ENCODE data around the gene ELMO1.

Gene ELMO1

GRCh38 chr7:37196676-37197075, 252.0 kb downstream of the ELMO1 start:
- Histone ChIP-seq H2BK12ac (ENCODE audit: low read length) (no peak overlapping the region), H3K9ac (ENCODE audit: low read length) (no peak overlapping the region), H3K79me2 (ENCODE audit: control insufficient read depth, insufficient read depth, low read length, poor library complexity) (no peaks in the 10 kb centered on the region), H3K4me2 (ENCODE audit: low read length) (no peak overlapping the region), H3K9me3 (ENCODE audit: insufficient read depth, low read depth, low read length) (no peaks in the 10 kb centered on the region), H3K4me1 (ENCODE audit: control insufficient read depth in 1 of 2, insufficient read depth in 2 of 2, low read length in 2 of 2) (peaks cover 0 to 4% of the 10 kb centered on the region in 2 experiments), H3K14ac (ENCODE audit: low read length) (no peak overlapping the region), H4K91ac (ENCODE audit: low read depth, low read length) (no peak overlapping the region), H3K18ac (ENCODE audit: low read length) (no peak overlapping the region), H4K12ac (ENCODE audit: low read depth, low read length) (no peak overlapping the region), H2AK5ac (ENCODE audit: low read length) (no peak overlapping the region), H3K4ac (ENCODE audit: low read depth, low read length) (no peak overlapping the region), H4K8ac (ENCODE audit: low read depth, low read length) (no peak overlapping the region), H2BK5ac (ENCODE audit: low read depth, low read length, poor library complexity) (no peak overlapping the region), H3K23ac (ENCODE audit: low read length) (no peak overlapping the region), H2BK120ac (ENCODE audit: insufficient read depth, low read length, poor library complexity) (no peak overlapping the region), H3K36me3 (ENCODE audit: control insufficient read depth in 1 of 2, insufficient read depth in 2 of 2, low read length in 2 of 2) (peaks cover 11 to 22% of the 10 kb centered on the region in 2 experiments), H3K79me1 (ENCODE audit: low read length) (no peaks in the 10 kb centered on the region), H2AFZ (ENCODE audit: insufficient read depth, low read length, poor library complexity) (no peak overlapping the region), H3K27me3 (ENCODE audit: insufficient read depth, low read length) (no peaks in the 10 kb centered on the region), H3K4me3 (ENCODE audit: low read depth, low read length) (no peak overlapping the region), H3K27ac (ENCODE audit: low read depth, low read length) (no peak overlapping the region)
- WGBS (ENCODE audit: extremely low coverage, insufficient coverage, insufficient read length): no CpG with 5 or more reads among the region's 2 CpGs
- DNase-seq: no peak

DNA sequence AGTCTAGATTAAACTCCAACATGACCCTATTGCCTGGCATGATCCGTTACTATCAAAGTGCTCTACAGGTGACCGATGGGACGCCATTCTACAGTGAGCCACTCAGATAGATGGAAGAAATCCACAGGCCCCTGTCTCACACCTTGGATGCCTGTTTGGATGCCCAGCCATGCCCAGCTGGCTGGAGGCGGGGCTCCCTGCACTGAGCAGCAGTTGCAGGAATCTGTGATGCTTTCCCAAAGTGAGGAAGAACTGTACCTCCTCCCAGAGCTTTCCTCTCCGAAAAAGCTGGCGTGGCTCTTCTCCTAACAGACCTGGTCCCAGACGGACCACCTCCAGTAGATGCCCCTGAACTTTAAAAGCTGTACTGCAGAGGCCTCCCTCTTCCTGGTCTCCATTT, 253.3 kb downstream of the ELMO1 start:
- Histone ChIP-seq H2BK5ac (ENCODE audit: low read depth, low read length, poor library complexity) (no peak overlapping the region), H3K14ac (ENCODE audit: low read length) (no peak overlapping the region), H3K23ac (ENCODE audit: low read length) (no peak overlapping the region), H3K27ac (ENCODE audit: low read depth, low read length) (no peak overlapping the region), H4K91ac (ENCODE audit: low read depth, low read length) (no peak overlapping the region), H4K8ac (ENCODE audit: low read depth, low read length) (no peak overlapping the region), H3K4ac (ENCODE audit: low read depth, low read length) (no peak overlapping the region), H3K4me1 (ENCODE audit: control insufficient read depth in 1 of 2, insufficient read depth in 2 of 2, low read length in 2 of 2) (peaks cover 0 to 4% of the 10 kb centered on the region in 2 experiments), H3K79me2 (ENCODE audit: control insufficient read depth, insufficient read depth, low read length, poor library complexity) (no peaks in the 10 kb centered on the region), H2BK120ac (ENCODE audit: insufficient read depth, low read length, poor library complexity) (no peak overlapping the region), H3K36me3 (ENCODE audit: control insufficient read depth in 1 of 2, insufficient read depth in 2 of 2, low read length in 2 of 2) (peaks cover 11 to 22% of the 10 kb centered on the region in 2 experiments), H2AFZ (ENCODE audit: insufficient read depth, low read length, poor library complexity) (no peak overlapping the region), H2AK5ac (ENCODE audit: low read length) (no peak overlapping the region), H3K79me1 (ENCODE audit: low read length) (no peaks in the 10 kb centered on the region), H2BK12ac (ENCODE audit: low read length) (no peak overlapping the region), H3K4me2 (ENCODE audit: low read length) (no peak overlapping the region), H4K12ac (ENCODE audit: low read depth, low read length) (no peak overlapping the region), H3K27me3 (ENCODE audit: insufficient read depth, low read length) (no peaks in the 10 kb centered on the region), H3K18ac (ENCODE audit: low read length) (no peak overlapping the region), H3K9ac (ENCODE audit: low read length) (no peak overlapping the region), H3K9me3 (ENCODE audit: insufficient read depth, low read depth, low read length) (no peaks in the 10 kb centered on the region), H3K4me3 (ENCODE audit: low read depth, low read length) (no peak overlapping the region)
- no CpG with 5 or more reads among the region's 7 CpGs for WGBS (ENCODE audit: extremely low coverage, insufficient coverage, insufficient read length)
- DNase-seq: no peak

- WGBS (ENCODE audit: extremely low coverage, insufficient coverage, insufficient read length): no CpG with 5 or more reads among the region's 4 CpGs
- H2AFZ ChIP-seq (ENCODE audit: insufficient read depth, low read length, poor library complexity): no peak overlapping the region
- H3K23ac ChIP-seq (ENCODE audit: low read length): no peak overlapping the region
Observed at GRCh38 chr7:37194943-37195342, 253.7 kb downstream of the ELMO1 start.

DNA sequence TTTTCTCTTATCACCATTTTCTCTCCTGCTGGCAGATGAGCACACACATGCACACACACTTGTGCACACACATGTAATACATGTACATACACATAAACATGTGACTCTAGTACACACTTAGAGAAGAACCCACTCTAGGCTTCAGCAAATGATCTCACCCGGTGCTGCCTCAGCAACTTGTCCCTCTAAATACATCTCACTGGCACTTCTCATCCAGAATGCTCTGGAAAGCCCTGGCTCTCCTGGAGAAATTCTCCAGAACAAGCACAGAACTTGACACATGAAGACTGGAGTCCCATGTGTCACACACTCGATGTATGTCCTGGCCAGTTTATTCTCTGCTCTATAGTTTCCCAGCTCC, 254.9 kb downstream of the ELMO1 start:
- H3K9ac ChIP-seq (ENCODE audit: low read length): no peak overlapping the region
- H2AK5ac ChIP-seq (ENCODE audit: low read length): no peak overlapping the region
- H3K36me3 ChIP-seq (ENCODE audit: control insufficient read depth in 1 of 2, insufficient read depth in 2 of 2, low read length in 2 of 2): peaks cover 10 to 22% of the 10 kb centered on the region in 2 experiments
- no peak for DNase-seq
- no peak overlapping the region for H3K4me2 ChIP-seq (ENCODE audit: low read length)
- no peak overlapping the region for H3K23ac ChIP-seq (ENCODE audit: low read length)
- H4K91ac ChIP-seq (ENCODE audit: low read depth, low read length): no peak overlapping the region
- H3K4me3 ChIP-seq (ENCODE audit: low read depth, low read length): no peak overlapping the region
- H4K8ac ChIP-seq (ENCODE audit: low read depth, low read length): no peak overlapping the region
- no peak overlapping the region for H2AFZ ChIP-seq (ENCODE audit: insufficient read depth, low read length, poor library complexity)
- no peaks in the 10 kb centered on the region for H3K79me2 ChIP-seq (ENCODE audit: control insufficient read depth, insufficient read depth, low read length, poor library complexity)
- no peak overlapping the region for H3K4ac ChIP-seq (ENCODE audit: low read depth, low read length)
- H3K4me1 ChIP-seq (ENCODE audit: control insufficient read depth in 1 of 2, insufficient read depth in 2 of 2, low read length in 2 of 2): peaks cover 0 to 4% of the 10 kb centered on the region in 2 experiments
- no peak overlapping the region for H3K27ac ChIP-seq (ENCODE audit: low read depth, low read length)
- no peaks in the 10 kb centered on the region for H3K79me1 ChIP-seq (ENCODE audit: low read length)
- no peak overlapping the region for H2BK12ac ChIP-seq (ENCODE audit: low read length)
- H4K12ac ChIP-seq (ENCODE audit: low read depth, low read length): no peak overlapping the region
- WGBS (ENCODE audit: extremely low coverage, insufficient coverage, insufficient read length): no CpG with 5 or more reads among the region's 2 CpGs
- H2BK5ac ChIP-seq (ENCODE audit: low read depth, low read length, poor library complexity): no peak overlapping the region
- H3K14ac ChIP-seq (ENCODE audit: low read length): no peak overlapping the region
- no peaks in the 10 kb centered on the region for H3K9me3 ChIP-seq (ENCODE audit: insufficient read depth, low read depth, low read length)
- no peak overlapping the region for H2BK120ac ChIP-seq (ENCODE audit: insufficient read depth, low read length, poor library complexity)
- H3K27me3 ChIP-seq (ENCODE audit: insufficient read depth, low read length): no peaks in the 10 kb centered on the region
- H3K18ac ChIP-seq (ENCODE audit: low read length): no peak overlapping the region

More at GRCh38 chr7:37194943-37195342, 253.7 kb downstream of the ELMO1 start:
- Histone ChIP-seq H4K91ac (ENCODE audit: low read depth, low read length) (no peak overlapping the region), H3K27me3 (ENCODE audit: insufficient read depth, low read length) (no peaks in the 10 kb centered on the region), H2BK5ac (ENCODE audit: low read depth, low read length, poor library complexity) (no peak overlapping the region), H3K9ac (ENCODE audit: low read length) (no peak overlapping the region), H3K9me3 (ENCODE audit: insufficient read depth, low read depth, low read length) (no peaks in the 10 kb centered on the region), H2BK12ac (ENCODE audit: low read length) (no peak overlapping the region), H2AK5ac (ENCODE audit: low read length) (no peak overlapping the region), H3K4me1 (ENCODE audit: control insufficient read depth in 1 of 2, insufficient read depth in 2 of 2, low read length in 2 of 2) (peaks cover 0 to 4% of the 10 kb centered on the region in 2 experiments), H3K4ac (ENCODE audit: low read depth, low read length) (no peak overlapping the region), H3K18ac (ENCODE audit: low read length) (no peak overlapping the region), H3K4me3 (ENCODE audit: low read depth, low read length) (no peak overlapping the region), H4K12ac (ENCODE audit: low read depth, low read length) (no peak overlapping the region), H2BK120ac (ENCODE audit: insufficient read depth, low read length, poor library complexity) (no peak overlapping the region), H3K79me2 (ENCODE audit: control insufficient read depth, insufficient read depth, low read length, poor library complexity) (no peaks in the 10 kb centered on the region), H3K14ac (ENCODE audit: low read length) (no peak overlapping the region), H3K36me3 (ENCODE audit: control insufficient read depth in 1 of 2, insufficient read depth in 2 of 2, low read length in 2 of 2) (peaks cover 10 to 22% of the 10 kb centered on the region in 2 experiments), H3K79me1 (ENCODE audit: low read length) (no peaks in the 10 kb centered on the region), H4K8ac (ENCODE audit: low read depth, low read length) (no peak overlapping the region), H3K27ac (ENCODE audit: low read depth, low read length) (no peak overlapping the region), H3K4me2 (ENCODE audit: low read length) (no peak overlapping the region)
- DNase-seq: no peak

Data from trophoblast cell (in vitro differentiated cells and primary cell).